H1 (cell line): ENCODE measurements around the gene ZDHHC22. TPM values are rescaled to one million over a fixed set of nuclear protein-coding genes. Genes with fewer than 3 reads are reported as not detected.

Source experiments
- CTCF ChIA-PET: fragments of 300-600 bp; sonication (Branson Sonifier 250); formaldehyde crosslinking; loops from one replicate; lab custom pipeline; 2021; ENCODE audit not compliant: partially characterized antibody; lab: Charles Lee
- POLR2A ChIA-PET: fragments of 300-600 bp; sonication (Branson Sonifier 250); formaldehyde crosslinking; loops from one replicate; lab custom pipeline; 2021; ENCODE audit warnings: inconsistent platforms; ENCODE audit not compliant: partially characterized antibody; lab: Charles Lee
- DNase-seq, 2 experiments: peaks; one replicate each; pipeline versions ENCODE4 v3.0.0 to v3.0.0-alpha.2; 2010 to 2022; ENCODE audit warnings: low spot score in 2 of 2, low read depth in 1 of 2, mixed read lengths in 1 of 2
- FAIRE-seq: peaks from 2 replicates; lab custom pipeline; 2011; peaks lifted over from hg19 to GRCh38; lab: Jason Lieb, UNC
- H2AFZ ChIP-seq: 2 replicates; pipeline ENCODE4 v1.8.1; 2012; ENCODE audit warnings: low read length, inconsistent platforms
- H2AK5ac ChIP-seq: 2 replicates; pipeline ENCODE4 v1.6.1; 2013; ENCODE audit warnings: low read depth, low read length
- H2BK120ac ChIP-seq: replicated peaks from 2 replicates; pipeline ENCODE3; 2013; ENCODE audit warnings: low read depth, low read length, inconsistent platforms
- H2BK12ac ChIP-seq: 2 replicates; pipeline ENCODE4 v1.6.1; 2013; ENCODE audit warnings: low read depth, low read length
- H2BK15ac ChIP-seq: 2 replicates; pipeline ENCODE4 v1.6.1; 2013; ENCODE audit warnings: low read length
- H2BK20ac ChIP-seq: 2 replicates; pipeline ENCODE4 v1.6.1; 2013; ENCODE audit warnings: low read length
- H2BK5ac ChIP-seq: 2 replicates; pipeline ENCODE4 v1.6.1; 2013; ENCODE audit warnings: low read depth, low read length
- H3K14ac ChIP-seq: 2 replicates; pipeline ENCODE4 v1.6.1; 2013; ENCODE audit warnings: inconsistent platforms; ENCODE audit not compliant: insufficient read length
- H3K18ac ChIP-seq: 2 replicates; pipeline ENCODE4 v1.6.1; 2013; ENCODE audit warnings: low read length; ENCODE audit errors: extremely low read depth
- H3K23ac ChIP-seq: 2 replicates; pipeline ENCODE4 v1.6.1; 2013; ENCODE audit warnings: inconsistent platforms; ENCODE audit not compliant: insufficient read length
- H3K23me2 ChIP-seq: 2 replicates; pipeline ENCODE4 v1.6.1; 2013; ENCODE audit warnings: low read depth, low read length
- H3K27ac ChIP-seq: 2 replicates; pipeline ENCODE4 v1.6.1; 2011; ENCODE audit warnings: low read depth, low read length, inconsistent platforms
- H3K27me3 ChIP-seq, 4 experiments: replicated peaks in 1 of 4; 1 replicate in 1 of 4; 2 replicates in 3 of 4; pipeline versions ENCODE4 v1.6.1 to v1.8.1; 2011 to 2013; ENCODE audit warnings: low read length in 3 of 4, mild to moderate bottlenecking in 3 of 4, inconsistent platforms in 2 of 4, mixed read lengths in 2 of 4, moderate library complexity in 1 of 4; ENCODE audit not compliant: control insufficient read depth in 3 of 4, insufficient read depth in 3 of 4; ENCODE audit errors: extremely low read depth in 1 of 4
- H3K36me3 ChIP-seq, 4 experiments: 2 replicates each; pipeline versions ENCODE4 v1.6.1 to v1.8.1; 2011 to 2013; ENCODE audit warnings: mild to moderate bottlenecking in 4 of 4, low read length in 3 of 4, moderate library complexity in 2 of 4, control low read depth in 1 of 4, inconsistent platforms in 1 of 4; ENCODE audit not compliant: insufficient read depth in 4 of 4, control insufficient read depth in 2 of 4
- H3K4ac ChIP-seq: replicated peaks from 2 replicates; pipeline ENCODE3; 2013; ENCODE audit warnings: low read length, low read depth, mixed read lengths, inconsistent platforms; ENCODE audit not compliant: insufficient read length
- H3K4me1 ChIP-seq, 4 experiments: replicated peaks in 1 of 4; 1 replicate in 1 of 4; 2 replicates in 3 of 4; pipeline versions ENCODE4 v1.6.1 to v1.8.1; 2011 to 2013; ENCODE audit warnings: low read length in 3 of 4, inconsistent platforms in 2 of 4, mixed read lengths in 1 of 4; ENCODE audit not compliant: insufficient read depth in 4 of 4, control insufficient read depth in 3 of 4
- H3K4me2 ChIP-seq, 2 experiments: 2 replicates each; pipeline versions ENCODE4 v1.6.1 to v1.8.1; 2011 to 2013; ENCODE audit warnings: low read depth in 2 of 2, low read length in 2 of 2, control low read depth in 1 of 2, inconsistent platforms in 1 of 2, mild to moderate bottlenecking in 1 of 2; ENCODE audit not compliant: insufficient read depth in 1 of 2
- H3K4me3 ChIP-seq, 4 experiments: fragments of 200-600, 300-600 bp in 1 of 4; sonication (generic), shearing (Covaris generic), sonication (Bioruptor Twin) in 1 of 4; 2 replicates each; pipeline versions ENCODE4 v1.5.1 to v1.8.1; 2011 to 2016; ENCODE audit warnings: low read length in 4 of 4, low read depth in 3 of 4, control low read depth in 2 of 4, inconsistent platforms in 2 of 4, mild to moderate bottlenecking in 2 of 4, mixed read lengths in 1 of 4, moderate library complexity in 1 of 4; ENCODE audit not compliant: insufficient read depth in 2 of 4; ENCODE audit errors: extremely low read depth in 1 of 4
- H3K56ac ChIP-seq: replicated peaks from 2 replicates; pipeline ENCODE3; 2013; ENCODE audit warnings: low read depth, mild to moderate bottlenecking, mixed read lengths, low read length, inconsistent platforms; ENCODE audit not compliant: insufficient read length
- H3K79me1 ChIP-seq: 2 replicates; pipeline ENCODE4 v1.6.1; 2013; ENCODE audit warnings: low read depth, low read length, control low read depth
- H3K79me2 ChIP-seq, 2 experiments: 2 replicates each; pipeline versions ENCODE4 v1.6.1 to v1.8.1; 2012 to 2013; ENCODE audit warnings: low read length in 2 of 2, mild to moderate bottlenecking in 2 of 2, inconsistent platforms in 1 of 2; ENCODE audit not compliant: insufficient read depth in 2 of 2, control insufficient read depth in 1 of 2
- H3K9ac ChIP-seq, 4 experiments: replicated peaks in 1 of 4; 1 replicate in 1 of 4; 2 replicates in 3 of 4; pipeline versions ENCODE4 v1.6.1 to v1.8.1; 2011 to 2013; ENCODE audit warnings: low read depth in 3 of 4, low read length in 3 of 4, control low read depth in 2 of 4, mild to moderate bottlenecking in 2 of 4, moderate library complexity in 2 of 4, inconsistent platforms in 1 of 4; ENCODE audit errors: extremely low read depth in 1 of 4
- H3K9me3 ChIP-seq, 2 experiments: 2 replicates each; pipeline versions ENCODE4 v1.6.1 to v1.8.1; 2012 to 2013; ENCODE audit warnings: mild to moderate bottlenecking in 2 of 2, moderate library complexity in 2 of 2, control low read depth in 1 of 2, inconsistent platforms in 1 of 2, low read depth in 1 of 2, low read length in 1 of 2, mixed read lengths in 1 of 2; ENCODE audit not compliant: insufficient read depth in 2 of 2
- H4K20me1 ChIP-seq, 2 experiments: replicated peaks in 1 of 2; 2 replicates each; pipeline versions ENCODE3 to v1.8.1; 2011 to 2013; ENCODE audit warnings: inconsistent platforms in 2 of 2, low read length in 2 of 2, mild to moderate bottlenecking in 1 of 2; ENCODE audit not compliant: insufficient read depth in 2 of 2, control insufficient read depth in 1 of 2
- H4K5ac ChIP-seq: 2 replicates; pipeline ENCODE4 v1.6.1; 2013; ENCODE audit warnings: low read length, low read depth, mixed read lengths, inconsistent platforms; ENCODE audit not compliant: insufficient read length
- H4K8ac ChIP-seq: 2 replicates; pipeline ENCODE4 v1.8.0; 2013; ENCODE audit warnings: mild to moderate bottlenecking, moderate library complexity, low read length, inconsistent platforms; ENCODE audit not compliant: insufficient read depth; ENCODE audit errors: extremely low read depth
- H4K91ac ChIP-seq: replicated peaks from 2 replicates; pipeline ENCODE3; 2013; ENCODE audit warnings: low read length, mixed read lengths, inconsistent platforms; ENCODE audit not compliant: insufficient read length
- EP300 ChIP-seq, 2 experiments: IDR thresholded peaks; 1 replicate in 1 of 2; 2 replicates in 1 of 2; pipeline ENCODE4 v1.6.1; 2011 to 2012; ENCODE audit warnings: low read depth in 2 of 2, low read length in 2 of 2, mild to moderate bottlenecking in 2 of 2, borderline replicate concordance in 1 of 2, inconsistent platforms in 1 of 2, moderate library complexity in 1 of 2
- EZH2 ChIP-seq: fragments of 200-600 bp; sonication (generic); IDR thresholded peaks from 2 replicates; pipeline ENCODE4 v1.7.1; 2012; ENCODE audit warnings: low read depth, mild to moderate bottlenecking, moderate library complexity, low read length, inconsistent platforms; ENCODE audit not compliant: severe bottlenecking
- SIRT6 ChIP-seq: IDR thresholded peaks from one replicate; pipeline ENCODE4 v1.7.1; 2012; ENCODE audit warnings: low read length, inconsistent platforms
- SP4 ChIP-seq: IDR thresholded peaks from 2 replicates; pipeline ENCODE4 v1.6.1; 2012; ENCODE audit warnings: low read length, inconsistent platforms
- SRF ChIP-seq: IDR thresholded peaks from 2 replicates; pipeline ENCODE4 v1.6.1; 2011; ENCODE audit warnings: mild to moderate bottlenecking, low read depth, low read length, moderate library complexity
- ZNF274 ChIP-seq: IDR thresholded peaks from 2 replicates; pipeline ENCODE4 v1.7.0; 2012; ENCODE audit warnings: low read length, borderline replicate concordance; ENCODE audit errors: extremely low read depth
- WGBS, 2 experiments: shearing (Covaris generic) in 1 of 2; methylation state at CpG; one replicate each; pipeline versions ENCODE4 v1.1.6 to v1.1.7; 2013 to 2015; ENCODE audit warnings: low lambda C conversion rate in 2 of 2, mixed read lengths in 2 of 2, inconsistent platforms in 1 of 2, low coverage in 1 of 2, missing lambda C conversion rate in 1 of 2; ENCODE audit not compliant: insufficient replicate concordance in 2 of 2, insufficient coverage in 1 of 2, insufficient read length in 1 of 2; ENCODE audit errors: extremely low coverage in 1 of 2, missing lambda C conversion rate in 1 of 2; 5-methylcytosine and 5-hydroxymethylcytosine counted together
- polyA plus RNA-seq, 7 experiments: library from polyadenylated mRNA; depleted of rRNA in 3 of 7; stranded (reverse) in 5 of 7; unstranded in 2 of 7; fragments of >200 nt in 5 of 7; fragments of 200-250 nt in 2 of 7; gene quantifications; 1 replicate in 5 of 7; 2 replicates in 1 of 7; 4 replicates in 1 of 7; pipeline versions ENCODE4 v1.2.1 to v1.2.3, GENCODE V29; 2011 to 2013; ENCODE audit warnings: missing spikeins in 2 of 7, mixed read lengths in 2 of 7
- total RNA-seq: library from RNA; stranded (reverse); fragmentation: NEBNext Ultra II Directional; extraction: Animal tissue kit (Norgen Biotek cat#: 25700); gene quantifications from 2 replicates; pipeline ENCODE4 v1.2.1, GENCODE V29; 2021
- TF ChIP-seq, protein P1 (sequence below): IDR thresholded peaks from 2 replicates; pipeline ENCODE4 v1.6.1; 2011; ENCODE audit warnings: low read depth, mild to moderate bottlenecking, low read length; ENCODE audit not compliant: insufficient read depth
- TF ChIP-seq, protein P2 (sequence below), 3 experiments: IDR thresholded peaks; 1 replicate in 2 of 3; 2 replicates in 1 of 3; pipeline versions ENCODE4 v1.5.1 to v1.6.1; 2011; ENCODE audit warnings: low read length in 3 of 3, mild to moderate bottlenecking in 3 of 3, inconsistent platforms in 2 of 3, low read depth in 1 of 3, moderate library complexity in 1 of 3; ENCODE audit not compliant: insufficient read depth in 1 of 3; ENCODE audit errors: control extremely low read depth in 1 of 3
- TF ChIP-seq, protein P3 (sequence below): IDR thresholded peaks from 2 replicates; pipeline ENCODE4 v1.6.1; 2012; ENCODE audit warnings: inconsistent platforms

Gene ZDHHC22
- total and polyA plus RNA-seq, 2 of the 8 experiments (the other 6 are each of a cell fraction or from before 2014, with no cell fraction given): 23.8 to 55.2 TPM

- POLR2A ChIA-PET: interaction anchor here (1.2 to 1.6 kb wide), 2 partner anchors 16 to 20 kb away, joined by 3 to 5 read pairs; no protein-coding TSS in a partner anchor
- FAIRE-seq: no peak
- Histone ChIP-seq H3K79me2 (no peaks in the 10 kb centered on the region), H3K27me3 (peaks cover 0 to 3% (median 1%) of the 10 kb centered on the region in 4 experiments; a peak in 3 of 7 replicates), H2BK120ac (no peak overlapping the region), H2BK5ac (no peak overlapping the region), H3K4me1 (peaks cover 3 to 14% (median 10%) of the 10 kb centered on the region in 4 experiments), H4K91ac (no peak overlapping the region), H3K9ac (no peak overlapping the region), H3K79me1 (no peaks in the 10 kb centered on the region; the same call in 1 of the 2 replicates), H2BK12ac (no peak overlapping the region), H3K56ac (no peak overlapping the region), H4K5ac (no peak overlapping the region), H3K4ac (no peak overlapping the region), H3K23ac (no peak overlapping the region), H3K27ac (no peak overlapping the region), H3K36me3 (no peaks in the 10 kb centered on the region), H3K23me2 (peaks cover 6% of the 10 kb centered on the region; the same call in 1 of the 2 replicates), H2BK20ac (no peak overlapping the region), H4K20me1 (no peaks in the 10 kb centered on the region), H2AK5ac (no peak overlapping the region), H3K4me2 (no peak overlapping the region), H3K9me3 (no peaks in the 10 kb centered on the region), H2BK15ac (0 out of 2 replicates have a peak overlapping the region, but pooled peaks have one; percentile 31), H4K8ac (no peak overlapping the region), H3K18ac (no peak overlapping the region), H3K4me3 (no peak overlapping the region), H3K14ac (no peak overlapping the region), H2AFZ (no peak overlapping the region)
- 84% methylated on average over 2 of the region's 2 CpGs; no CpG with 5 or more reads in 1 of the 2 experiments for WGBS, 2 experiments
- DNase-seq: no peak
- CTCF ChIA-PET: interaction anchor here (1.3 to 13.7 kb wide), 7 partner anchors 10 to 61 kb away, joined by 5 to 178 read pairs (median 8); partner anchors contain the start of gene ZDHHC22
- TF ChIP-seq SIRT6: no peak
- TF ChIP-seq, protein P1, sequence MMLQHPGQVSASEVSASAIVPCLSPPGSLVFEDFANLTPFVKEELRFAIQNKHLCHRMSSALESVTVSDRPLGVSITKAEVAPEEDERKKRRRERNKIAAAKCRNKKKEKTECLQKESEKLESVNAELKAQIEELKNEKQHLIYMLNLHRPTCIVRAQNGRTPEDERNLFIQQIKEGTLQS: no peak
- no peak for TF ChIP-seq SRF
- TF ChIP-seq ZNF274: no peak
- TF ChIP-seq, protein P2, sequence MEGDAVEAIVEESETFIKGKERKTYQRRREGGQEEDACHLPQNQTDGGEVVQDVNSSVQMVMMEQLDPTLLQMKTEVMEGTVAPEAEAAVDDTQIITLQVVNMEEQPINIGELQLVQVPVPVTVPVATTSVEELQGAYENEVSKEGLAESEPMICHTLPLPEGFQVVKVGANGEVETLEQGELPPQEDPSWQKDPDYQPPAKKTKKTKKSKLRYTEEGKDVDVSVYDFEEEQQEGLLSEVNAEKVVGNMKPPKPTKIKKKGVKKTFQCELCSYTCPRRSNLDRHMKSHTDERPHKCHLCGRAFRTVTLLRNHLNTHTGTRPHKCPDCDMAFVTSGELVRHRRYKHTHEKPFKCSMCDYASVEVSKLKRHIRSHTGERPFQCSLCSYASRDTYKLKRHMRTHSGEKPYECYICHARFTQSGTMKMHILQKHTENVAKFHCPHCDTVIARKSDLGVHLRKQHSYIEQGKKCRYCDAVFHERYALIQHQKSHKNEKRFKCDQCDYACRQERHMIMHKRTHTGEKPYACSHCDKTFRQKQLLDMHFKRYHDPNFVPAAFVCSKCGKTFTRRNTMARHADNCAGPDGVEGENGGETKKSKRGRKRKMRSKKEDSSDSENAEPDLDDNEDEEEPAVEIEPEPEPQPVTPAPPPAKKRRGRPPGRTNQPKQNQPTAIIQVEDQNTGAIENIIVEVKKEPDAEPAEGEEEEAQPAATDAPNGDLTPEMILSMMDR (IDR thresholded peaks at IDR 0.05; ENCODE audit: control extremely low read depth in 1 of 3, insufficient read depth in 1 of 3, low read depth in 1 of 3, low read length in 3 of 3): no peak
- TF ChIP-seq EP300 (IDR thresholded peaks at IDR 0.05; ENCODE audit: borderline replicate concordance in 1 of 2, low read depth in 2 of 2, low read length in 2 of 2): no peak
- no peak for TF ChIP-seq EZH2
- TF ChIP-seq, protein P3, sequence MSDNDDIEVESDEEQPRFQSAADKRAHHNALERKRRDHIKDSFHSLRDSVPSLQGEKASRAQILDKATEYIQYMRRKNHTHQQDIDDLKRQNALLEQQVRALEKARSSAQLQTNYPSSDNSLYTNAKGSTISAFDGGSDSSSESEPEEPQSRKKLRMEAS: no peak
- no peak for TF ChIP-seq SP4
Observed at GRCh38 chr14:77185093-77185465, 43.5 kb upstream of the ZDHHC22 start.
